A549 (cell line): ENCODE data around the gene SLCO3A1. TPM values are rescaled to one million over a fixed set of nuclear protein-coding genes. Genes with fewer than 3 reads are reported as not detected.
A peak's percentile ranks its signal among the peaks of the same experiment; 100 is the strongest.
"Not testable (repeated sequence)": the region's sequence is repeated elsewhere in the genome, so short reads cannot be mapped to it uniquely, and the experiment has no call there.

ENCODE experiments used
- ATAC-seq, 2 experiments: fragments of 200-7000 bp in 1 of 2; fragments of >200 bp in 1 of 2; cut with Nextera tagmentation in 1 of 2; cut with Tn5 transposase in 1 of 2; 3 replicates each; pipeline versions ENCODE4 v1.8.0 to v1.9.1; 2018 to 2020; ENCODE audit warnings: mild to moderate bottlenecking in 1 of 2, moderate library complexity in 1 of 2
- CTCF ChIA-PET: fragments of 300-600 bp; sonication (Branson Sonifier 250); formaldehyde crosslinking; extraction: SDS; loops from one replicate; lab custom pipeline; 2021; ENCODE audit warnings: antibody characterized with exemption, inconsistent platforms; lab: Yijun Ruan, JAX
- POLR2A ChIA-PET: fragments of 350-600 bp; formaldehyde crosslinking; extraction: SDS; loops from one replicate; lab custom pipeline; 2021; ENCODE audit warnings: antibody characterized with exemption, inconsistent platforms; lab: Yijun Ruan, JAX
- DNase-seq, 2 experiments: peaks; one replicate each; pipeline versions ENCODE4 v3.0.0 to v3.0.0-alpha.2; 2011 to 2016; ENCODE audit warnings: low read depth in 1 of 2, low spot score in 1 of 2
- FAIRE-seq: peaks from 2 replicates; lab custom pipeline; 2011; peaks lifted over from hg19 to GRCh38; lab: Jason Lieb, UNC
- H3K27ac ChIP-seq, 2 experiments: fragments of >200 bp; sonication (Bioruptor Twin); formaldehyde crosslinking; 3 replicates each; pipeline ENCODE4 v1.5.1; 2016 to 2017
- H3K4me1 ChIP-seq: fragments of >200 bp; sonication (Bioruptor Twin); formaldehyde crosslinking; 3 replicates; pipeline ENCODE4 v1.6.1; 2016
- H3K4me2 ChIP-seq: fragments of >200 bp; sonication (Bioruptor Twin); formaldehyde crosslinking; 3 replicates; pipeline ENCODE4 v1.6.1; 2016
- H3K4me3 ChIP-seq: fragments of >200 bp; sonication (Bioruptor Twin); formaldehyde crosslinking; 3 replicates; pipeline ENCODE4 v1.5.1; 2016
- H3K9me3 ChIP-seq: fragments of >200 bp; sonication (Bioruptor Twin); formaldehyde crosslinking; 3 replicates; pipeline ENCODE4 v1.6.1; 2016
- CEBPB ChIP-seq, 2 experiments: fragments of >200 bp in 1 of 2; sonication (Bioruptor Twin) in 1 of 2; formaldehyde crosslinking in 1 of 2; IDR thresholded peaks; 2 replicates each; pipeline ENCODE4 v1.6.1; 2012 to 2016
- CHD4 ChIP-seq: fragments of 200-600 bp; sonication (generic); IDR thresholded peaks from 2 replicates; pipeline ENCODE4 v1.6.1; 2016; ENCODE audit warnings: antibody characterized with exemption, mild to moderate bottlenecking, borderline replicate concordance
- EHMT2 ChIP-seq: fragments of 200-600 bp; sonication (generic); IDR thresholded peaks from 2 replicates; pipeline ENCODE4 v1.6.1; 2016; ENCODE audit warnings: antibody characterized with exemption, low read depth, mild to moderate bottlenecking, moderate library complexity
- EP300 ChIP-seq, 2 experiments: fragments of >200 bp; sonication (Bioruptor Twin); formaldehyde crosslinking; IDR thresholded peaks; 2 replicates in 1 of 2; 3 replicates in 1 of 2; pipeline ENCODE4 v1.6.1; 2016 to 2017
- ESRRA ChIP-seq: fragments of 150-350 bp; IDR thresholded peaks from 2 replicates; pipeline ENCODE4 v1.6.1; 2014; ENCODE audit warnings: mild to moderate bottlenecking, low read length, borderline replicate concordance
- GATA3 ChIP-seq: IDR thresholded peaks from 2 replicates; pipeline ENCODE4 v1.6.1; 2012; ENCODE audit warnings: borderline replicate concordance
- HEYL ChIP-seq: fragments of 250-450 bp; sonication (Bioruptor Pico); IDR thresholded peaks from 2 replicates; pipeline ENCODE4 v1.8.0; 2021; ENCODE audit warnings: mild to moderate bottlenecking, moderate library complexity
- HOXA7 ChIP-seq: fragments of 250-450 bp; sonication (Bioruptor Pico); IDR thresholded peaks from 2 replicates; pipeline ENCODE4 v1.5.0; 2020; ENCODE audit warnings: mild to moderate bottlenecking, moderate library complexity
- JUN ChIP-seq, 2 experiments: fragments of >200 bp; sonication (Bioruptor Twin); formaldehyde crosslinking; IDR thresholded peaks; 2 replicates in 1 of 2; 3 replicates in 1 of 2; pipeline ENCODE4 v1.6.1; 2016 to 2017
- KDM1A ChIP-seq: fragments of 200-600 bp; sonication (generic); IDR thresholded peaks from 2 replicates; pipeline ENCODE4 v1.6.1; 2016; ENCODE audit warnings: low read depth, mild to moderate bottlenecking
- KDM5A ChIP-seq: fragments of 200-600 bp; sonication (generic); IDR thresholded peaks from 2 replicates; pipeline ENCODE4 v1.6.1; 2016; ENCODE audit warnings: antibody characterized with exemption, mild to moderate bottlenecking
- MAZ ChIP-seq: fragments of 150-350 bp; IDR thresholded peaks from 2 replicates; pipeline ENCODE4 v1.6.1; 2014; ENCODE audit warnings: antibody characterized with exemption, low read depth, low read length, borderline replicate concordance
- MYC ChIP-seq: IDR thresholded peaks from 2 replicates; pipeline ENCODE4 v1.6.1; 2012; ENCODE audit warnings: mild to moderate bottlenecking, inconsistent platforms, low read length, improper control_type of control experiment, borderline replicate concordance
- NFE2L2 ChIP-seq: fragments of 150-350 bp; conservative IDR thresholded peaks from 2 replicates; pipeline ENCODE4 v1.6.1; 2014; ENCODE audit warnings: low read length
- RAD21 ChIP-seq, 2 experiments: fragments of >200 bp in 1 of 2; sonication (Bioruptor Twin) in 1 of 2; formaldehyde crosslinking in 1 of 2; IDR thresholded peaks in 1 of 2; conservative IDR thresholded peaks in 1 of 2; 2 replicates in 1 of 2; 3 replicates in 1 of 2; pipeline ENCODE4 v1.6.1; 2012 to 2018; ENCODE audit warnings: inconsistent platforms in 1 of 2
- RCOR1 ChIP-seq: fragments of 150-350 bp; IDR thresholded peaks from 2 replicates; pipeline ENCODE4 v1.6.1; 2014; ENCODE audit warnings: antibody characterized with exemption, low read length, low read depth
- RFX5 ChIP-seq: fragments of 450-650 bp; IDR thresholded peaks from 2 replicates; pipeline ENCODE4 v1.7.1; 2014; ENCODE audit warnings: antibody characterized with exemption, mild to moderate bottlenecking, moderate library complexity
- RNF2 ChIP-seq: fragments of 200-600 bp; sonication (generic); IDR thresholded peaks from 2 replicates; pipeline ENCODE4 v1.6.1; 2016; ENCODE audit warnings: low read depth, mild to moderate bottlenecking, antibody characterized with exemption, moderate library complexity, borderline replicate concordance
- SMC3 ChIP-seq: fragments of >200 bp; sonication (Bioruptor Twin); formaldehyde crosslinking; IDR thresholded peaks from 3 replicates; pipeline ENCODE4 v1.6.1; 2018; ENCODE audit warnings: inconsistent platforms
- TFCP2L1 ChIP-seq: fragments of 250-450 bp; sonication (Bioruptor Pico); IDR thresholded peaks from 2 replicates; pipeline ENCODE4 v1.5.0; 2021; ENCODE audit warnings: mild to moderate bottlenecking
- ZC3H11A ChIP-seq: fragments of 450-650 bp; IDR thresholded peaks from 2 replicates; pipeline ENCODE4 v1.6.1; 2014; ENCODE audit warnings: antibody characterized with exemption, mild to moderate bottlenecking
- ZFP36 ChIP-seq: fragments of 450-650 bp; IDR thresholded peaks from 2 replicates; pipeline ENCODE4 v1.6.1; 2014; ENCODE audit warnings: borderline replicate concordance; ENCODE audit not compliant: partially characterized antibody
- WGBS: methylation state at CpG from one replicate; pipeline ENCODE4 v1.1.6; 2017; ENCODE audit errors: missing lambda C conversion rate; 5-methylcytosine and 5-hydroxymethylcytosine counted together
- polyA plus RNA-seq, 4 experiments: library from polyadenylated mRNA; depleted of rRNA in 3 of 4; stranded (reverse); fragments of >200 nt; fragmentation: RNase III in 1 of 4; extraction: RNeasy Plus Mini Kit Qiagen cat#74134 plus additional on column Dnase treatment in 1 of 4; gene quantifications; 2 replicates in 3 of 4; 3 replicates in 1 of 4; pipeline ENCODE4 v1.2.3, GENCODE V29; 2011 to 2017
- TF ChIP-seq, protein P1 (sequence below): fragments of 250-450 bp; sonication (Bioruptor Pico); IDR thresholded peaks from 2 replicates; pipeline ENCODE4 v1.5.0; 2021; ENCODE audit warnings: mild to moderate bottlenecking, moderate library complexity, borderline replicate concordance

The SLCO3A1 gene
- polyA plus RNA-seq, 2 of the 4 experiments (the other 2 are of a cell fraction): 16.8 to 17.0 TPM

DNA sequence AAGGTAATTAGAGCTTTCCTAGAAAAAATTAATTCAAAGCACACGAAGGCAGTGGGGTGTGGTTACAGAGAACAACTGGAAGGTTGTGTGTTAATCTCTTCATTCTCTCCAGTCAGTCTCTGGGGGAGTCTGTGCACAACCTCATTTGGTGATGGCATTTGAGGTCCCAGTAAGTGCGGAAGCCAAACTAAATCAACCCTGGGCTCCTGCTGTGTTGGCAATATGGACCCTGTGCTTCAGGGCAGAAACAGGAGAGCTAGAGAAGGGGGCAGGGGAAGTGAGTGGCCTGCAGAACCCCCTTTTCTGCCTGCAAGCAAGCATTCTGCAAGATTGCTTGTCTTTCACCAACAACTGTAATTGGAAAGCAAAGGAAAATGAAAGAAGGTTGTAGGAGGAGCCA, 344.2 kb downstream of the SLCO3A1 start:
- Histone ChIP-seq H3K4me3 (no peak overlapping the region), H3K27ac (no peak overlapping the region)
- POLR2A ChIA-PET: no interaction called here
- TF ChIP-seq GATA3: no peak
- TF ChIP-seq SMC3: no peak
- TF ChIP-seq RNF2: no peak
- TF ChIP-seq RCOR1: no peak
- no peak for TF ChIP-seq TFCP2L1 (CRISPR knock-in tag)
- TF ChIP-seq ESRRA: no peak
- no peak for TF ChIP-seq MAZ
- no peak for TF ChIP-seq EHMT2
- TF ChIP-seq NFE2L2: no peak
- no peak for TF ChIP-seq KDM1A
- no peak for TF ChIP-seq HOXA7 (CRISPR knock-in tag)
- TF ChIP-seq CEBPB (IDR thresholded peaks at IDR 0.05): no peak
- TF ChIP-seq MYC: no peak
- TF ChIP-seq, protein P1, sequence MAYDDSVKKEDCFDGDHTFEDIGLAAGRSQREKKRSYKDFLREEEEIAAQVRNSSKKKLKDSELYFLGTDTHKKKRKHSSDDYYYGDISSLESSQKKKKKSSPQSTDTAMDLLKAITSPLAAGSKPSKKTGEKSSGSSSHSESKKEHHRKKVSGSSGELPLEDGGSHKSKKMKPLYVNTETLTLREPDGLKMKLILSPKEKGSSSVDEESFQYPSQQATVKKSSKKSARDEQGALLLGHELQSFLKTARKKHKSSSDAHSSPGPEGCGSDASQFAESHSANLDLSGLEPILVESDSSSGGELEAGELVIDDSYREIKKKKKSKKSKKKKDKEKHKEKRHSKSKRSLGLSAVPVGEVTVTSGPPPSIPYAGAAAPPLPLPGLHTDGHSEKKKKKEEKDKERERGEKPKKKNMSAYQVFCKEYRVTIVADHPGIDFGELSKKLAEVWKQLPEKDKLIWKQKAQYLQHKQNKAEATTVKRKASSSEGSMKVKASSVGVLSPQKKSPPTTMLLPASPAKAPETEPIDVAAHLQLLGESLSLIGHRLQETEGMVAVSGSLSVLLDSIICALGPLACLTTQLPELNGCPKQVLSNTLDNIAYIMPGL: no peak
- no peak for TF ChIP-seq EP300 (IDR thresholded peaks at IDR 0.05)
- no peak for TF ChIP-seq HEYL
- TF ChIP-seq JUN (IDR thresholded peaks at IDR 0.05): no peak
- TF ChIP-seq KDM5A: no peak
- no peak for TF ChIP-seq CHD4
- TF ChIP-seq RFX5: no peak
- TF ChIP-seq, all 56 proteins: peak for 0
- WGBS: 43% methylated on average over 2 of the region's 2 CpGs
- no peak for DNase-seq
- Histone ChIP-seq H3K4me1 (no peaks in the 10 kb centered on the region), H3K4me2 (no peak overlapping the region), H3K9me3 (no peaks in the 10 kb centered on the region)
- CTCF ChIA-PET: no interaction called here
- FAIRE-seq: no peak
- no peak for ATAC-seq

DNA sequence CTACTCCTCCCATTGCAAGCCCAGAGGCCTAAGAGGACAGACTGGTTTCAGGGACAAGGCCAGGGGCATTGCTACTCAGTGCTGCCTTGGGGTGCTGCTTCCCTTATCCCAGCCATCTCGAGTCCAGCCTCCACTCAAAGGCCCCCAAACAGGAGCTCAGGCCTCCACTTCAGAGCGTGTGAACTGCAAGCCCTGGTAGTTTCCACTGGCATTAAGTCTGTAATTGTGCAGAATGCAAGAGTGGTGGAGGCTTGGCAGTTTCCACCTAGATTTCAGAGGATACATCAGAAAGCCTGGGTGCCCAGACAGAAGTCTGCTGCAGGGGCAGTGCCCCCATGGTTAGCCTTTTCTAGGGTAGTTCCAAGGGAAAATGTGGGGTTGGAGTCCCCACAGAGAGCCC, 347.4 kb downstream of the SLCO3A1 start:
- TF ChIP-seq ZC3H11A: no peak
- TF ChIP-seq, all 56 proteins: peak for 0
- CTCF ChIA-PET: no interaction called here
- 0% methylated on average over 2 of the region's 2 CpGs for WGBS

DNA sequence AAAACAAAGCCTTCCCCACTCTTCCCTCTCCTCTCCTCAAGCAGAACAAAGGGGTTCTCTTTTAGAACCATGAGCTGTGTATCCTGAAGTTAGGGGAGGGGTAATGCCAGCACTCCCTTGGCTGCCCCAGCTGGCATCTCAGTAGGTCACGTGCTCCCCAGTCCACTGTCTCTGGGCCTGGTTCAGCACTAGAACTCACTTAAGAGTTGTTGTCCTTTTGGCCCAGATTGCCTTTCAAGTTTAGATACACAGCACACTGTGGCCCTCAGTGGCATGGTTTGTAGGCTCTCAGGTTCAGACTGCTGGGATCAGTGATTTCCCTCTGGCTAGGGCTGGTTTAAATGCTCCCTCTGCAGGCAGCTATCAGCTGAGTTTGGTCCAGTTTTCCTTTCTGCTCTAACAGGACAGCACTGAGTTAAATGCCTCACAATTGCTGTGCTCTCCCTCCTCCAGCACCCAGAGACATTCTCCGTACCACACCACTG, 351.8 kb downstream of the SLCO3A1 start:
- TF ChIP-seq NFE2L2 (no peak), ZFP36 (no peak), RAD21 (conservative IDR thresholded peaks at IDR 0.05 in 1 of 2, IDR thresholded peaks at IDR 0.05 in 1 of 2) (peak in 1 of 2 experiments; percentile 27; a peak in 1 of 5 replicates)
- TF ChIP-seq, all 56 proteins: peak for 1
- Histone ChIP-seq H3K9me3 (peaks cover 5% of the 10 kb centered on the region; the same call in 1 of the 3 replicates), H3K27ac (no peak overlapping the region), H3K4me3 (no peak overlapping the region), H3K4me1 (no peaks in the 10 kb centered on the region), H3K4me2 (no peak overlapping the region)
- peak in 1 of 2 experiments; percentile 48; a peak in 3 of 6 replicates for ATAC-seq
- ChIA-PET POLR2A (no interaction called here), CTCF (interaction anchor here (0.9 to 1.2 kb wide), 3 partner anchors 8 to 111 kb away, joined by 3 to 4 read pairs (median 3); no protein-coding TSS in a partner anchor)
- no peak for FAIRE-seq
- WGBS: 3% methylated on average over 2 of the region's 2 CpGs
- peak in 1 of 2 experiments; percentile 8 for DNase-seq

More for the DNA sequence above, 347.4 kb downstream of the SLCO3A1 start:
- DNase-seq (no peak), FAIRE-seq (no peak), ATAC-seq (no peak)
- no peaks in the 10 kb centered on the region for H3K4me1 ChIP-seq
- H3K4me3 ChIP-seq: no peak overlapping the region
- H3K9me3 ChIP-seq: peaks cover 5% of the 10 kb centered on the region; the same call in 1 of the 3 replicates
- no peak overlapping the region for H3K4me2 ChIP-seq
- POLR2A ChIA-PET: no interaction called here
- H3K27ac ChIP-seq: no peak overlapping the region

DNA sequence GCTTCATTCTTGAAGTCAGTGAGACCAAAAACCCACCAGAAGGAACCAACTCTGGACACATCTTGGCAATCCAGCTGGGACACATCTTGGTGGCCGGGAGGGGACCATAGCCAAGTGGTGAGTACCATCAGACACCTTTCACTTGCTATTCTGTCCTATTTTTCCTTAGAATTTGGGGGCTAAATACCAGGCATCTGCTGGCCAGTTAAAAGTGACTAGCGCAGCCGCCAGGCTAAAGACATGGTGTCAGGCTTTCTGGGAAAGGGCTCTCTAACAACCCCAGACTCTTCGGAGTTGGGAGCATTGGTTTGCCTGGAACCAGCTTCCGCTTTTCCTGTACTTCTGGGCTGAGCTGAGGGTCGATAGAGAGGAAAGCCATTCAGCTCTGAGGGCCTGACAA, 354.1 kb downstream of the SLCO3A1 start:
- POLR2A ChIA-PET, H3K4me3 ChIP-seq, H3K9me3 ChIP-seq, CTCF ChIA-PET, ATAC-seq, H3K27ac ChIP-seq, H3K4me1 ChIP-seq, DNase-seq, FAIRE-seq, H3K4me2 ChIP-seq: not testable (repeated sequence)
- WGBS: 12% methylated on average over 6 of the region's 6 CpGs
